BLaER1 (cell line): ENCODE data around the gene CRCP.
"Not testable (repeated sequence)": the region's sequence is repeated elsewhere in the genome, so short reads cannot be mapped to it uniquely, and the experiment has no call there.

Experiments used
- H3K27ac ChIP-seq: shearing (Covaris generic); formaldehyde crosslinking; 2 replicates; pipeline ENCODE4 v1.8.1; 2022
- H3K27me3 ChIP-seq: shearing (Covaris generic); formaldehyde crosslinking; 2 replicates; pipeline ENCODE4 v1.8.1; 2022
- H3K36me3 ChIP-seq: shearing (Covaris generic); formaldehyde crosslinking; 2 replicates; pipeline ENCODE4 v1.8.1; 2022
- H3K4me1 ChIP-seq: shearing (Covaris generic); formaldehyde crosslinking; 2 replicates; pipeline ENCODE4 v1.8.1; 2022
- H3K4me2 ChIP-seq: shearing (Covaris generic); formaldehyde crosslinking; 2 replicates; pipeline ENCODE4 v1.8.1; 2022
- H3K4me3 ChIP-seq: shearing (Covaris generic); formaldehyde crosslinking; 2 replicates; pipeline ENCODE4 v1.8.1; 2022
- H3K9ac ChIP-seq: shearing (Covaris generic); formaldehyde crosslinking; 2 replicates; pipeline ENCODE4 v1.8.1; 2022
- H3K9me3 ChIP-seq: shearing (Covaris generic); formaldehyde crosslinking; 2 replicates; pipeline ENCODE4 v1.8.1; 2022
- H4K20me1 ChIP-seq: shearing (Covaris generic); formaldehyde crosslinking; 2 replicates; pipeline ENCODE4 v1.8.1; 2022
- Cebpa-rat ChIP-seq: shearing (Covaris generic); IDR thresholded peaks from 2 replicates; pipeline ENCODE4 v1.8.1; 2022

Gene CRCP

GRCh38 chr7:66170309-66171231 lies 55.9 kb downstream of the CRCP start:
- no peak for TF ChIP-seq Cebpa-rat

GRCh38 chr7:66172536-66173401 lies 58.1 kb downstream of the CRCP start:
- H3K4me3 ChIP-seq, H3K4me2 ChIP-seq, H3K9ac ChIP-seq, H3K27me3 ChIP-seq, H3K36me3 ChIP-seq, H4K20me1 ChIP-seq, H3K4me1 ChIP-seq, H3K27ac ChIP-seq, H3K9me3 ChIP-seq: not testable (repeated sequence)

More at GRCh38 chr7:66170309-66171231, 55.9 kb downstream of the CRCP start:
- no peak overlapping the region for H3K27ac ChIP-seq
- no peaks in the 10 kb centered on the region for H3K9me3 ChIP-seq
- H3K27me3 ChIP-seq = no peaks in the 10 kb centered on the region
- H3K4me1 ChIP-seq = no peaks in the 10 kb centered on the region
- no peak overlapping the region for H3K9ac ChIP-seq
- no peaks in the 10 kb centered on the region for H4K20me1 ChIP-seq
- H3K36me3 ChIP-seq = no peaks in the 10 kb centered on the region
- H3K4me2 ChIP-seq = no peak overlapping the region
- no peak overlapping the region for H3K4me3 ChIP-seq

GRCh38 chr7:66173856-66174255 lies 59.2 kb downstream of the CRCP start:
- Histone ChIP-seq H3K4me1 (no peaks in the 10 kb centered on the region), H3K36me3 (no peaks in the 10 kb centered on the region), H3K27me3 (no peaks in the 10 kb centered on the region), H3K9ac (no peak overlapping the region), H3K27ac (no peak overlapping the region), H3K9me3 (peaks cover 6% of the 10 kb centered on the region; the same call in 1 of the 2 replicates), H3K4me3 (no peak overlapping the region), H4K20me1 (no peaks in the 10 kb centered on the region), H3K4me2 (no peak overlapping the region)
- TF ChIP-seq Cebpa-rat = no peak

- H3K4me2 ChIP-seq, H3K4me3 ChIP-seq, H3K27ac ChIP-seq, H3K9ac ChIP-seq, H4K20me1 ChIP-seq, H3K27me3 ChIP-seq, H3K9me3 ChIP-seq, H3K36me3 ChIP-seq, H3K4me1 ChIP-seq: not testable (repeated sequence)
These were observed 60.4 kb downstream of the CRCP start for GRCh38 chr7:66175006-66175405.

GRCh38 chr7:66176914-66177313 lies 62.3 kb downstream of the CRCP start:
- H3K4me1 ChIP-seq = no peaks in the 10 kb centered on the region
- no peak overlapping the region for H3K9ac ChIP-seq
- no peak for TF ChIP-seq Cebpa-rat
- H4K20me1 ChIP-seq = no peaks in the 10 kb centered on the region
- peaks cover 6% of the 10 kb centered on the region; the same call in 1 of the 2 replicates for H3K9me3 ChIP-seq
- H3K4me2 ChIP-seq = no peak overlapping the region
- no peak overlapping the region for H3K4me3 ChIP-seq
- H3K27me3 ChIP-seq = no peaks in the 10 kb centered on the region
- no peak overlapping the region for H3K27ac ChIP-seq
- H3K36me3 ChIP-seq = no peaks in the 10 kb centered on the region

GRCh38 chr7:66178258-66178657 lies 63.6 kb downstream of the CRCP start:
- Histone ChIP-seq H3K36me3 (no peaks in the 10 kb centered on the region), H3K9me3 (peaks cover 6% of the 10 kb centered on the region; the same call in 1 of the 2 replicates), H3K4me1 (no peaks in the 10 kb centered on the region), H3K27me3 (no peaks in the 10 kb centered on the region), H3K9ac (no peak overlapping the region), H3K4me3 (no peak overlapping the region), H3K27ac (no peak overlapping the region), H4K20me1 (no peaks in the 10 kb centered on the region), H3K4me2 (no peak overlapping the region)
- TF ChIP-seq Cebpa-rat = no peak

GRCh38 chr7:66181329-66181728 lies 66.7 kb downstream of the CRCP start:
- TF ChIP-seq Cebpa-rat = no peak
- no peak overlapping the region for H3K4me3 ChIP-seq

GRCh38 chr7:66181845-66182244 lies 67.2 kb downstream of the CRCP start:
- no peak for TF ChIP-seq Cebpa-rat
- Histone ChIP-seq H3K27ac (no peak overlapping the region), H3K4me2 (no peak overlapping the region), H3K36me3 (no peaks in the 10 kb centered on the region), H3K9me3 (peaks cover 25% of the 10 kb centered on the region), H3K4me3 (no peak overlapping the region), H3K9ac (no peak overlapping the region), H4K20me1 (no peaks in the 10 kb centered on the region), H3K4me1 (peaks cover 18% of the 10 kb centered on the region), H3K27me3 (no peaks in the 10 kb centered on the region)

More at GRCh38 chr7:66181329-66181728, 66.7 kb downstream of the CRCP start:
- Histone ChIP-seq H3K27ac (no peak overlapping the region), H3K4me1 (peaks cover 18% of the 10 kb centered on the region), H3K27me3 (no peaks in the 10 kb centered on the region), H3K9me3 (peaks cover 20% of the 10 kb centered on the region), H3K36me3 (no peaks in the 10 kb centered on the region), H4K20me1 (no peaks in the 10 kb centered on the region), H3K9ac (no peak overlapping the region), H3K4me2 (no peak overlapping the region)

GRCh38 chr7:66182920-66183319 lies 68.3 kb downstream of the CRCP start:
- no peaks in the 10 kb centered on the region for H3K27me3 ChIP-seq
- TF ChIP-seq Cebpa-rat = no peak
- no peak overlapping the region for H3K4me3 ChIP-seq
- H3K9ac ChIP-seq = no peak overlapping the region
- no peak overlapping the region for H3K27ac ChIP-seq
- H3K9me3 ChIP-seq = peaks cover 29% of the 10 kb centered on the region
- no peaks in the 10 kb centered on the region for H3K36me3 ChIP-seq
- H4K20me1 ChIP-seq = no peaks in the 10 kb centered on the region
- peaks cover 18% of the 10 kb centered on the region for H3K4me1 ChIP-seq
- H3K4me2 ChIP-seq = no peak overlapping the region

GRCh38 chr7:66183700-66184099 lies 69.1 kb downstream of the CRCP start:
- Histone ChIP-seq H3K9ac (no peak overlapping the region), H3K9me3 (peaks cover 23% of the 10 kb centered on the region), H3K27ac (no peak overlapping the region), H3K36me3 (no peaks in the 10 kb centered on the region), H3K27me3 (no peaks in the 10 kb centered on the region), H3K4me1 (peaks cover 18% of the 10 kb centered on the region), H3K4me2 (no peak overlapping the region), H4K20me1 (no peaks in the 10 kb centered on the region), H3K4me3 (no peak overlapping the region)
- TF ChIP-seq Cebpa-rat = no peak
